OCI-LY7 (cell line): ENCODE results near the gene FSIP1.

ENCODE experiments used
- EZH2phosphoT487 ChIP-seq: fragments of 200-600 bp; sonication (generic); IDR thresholded peaks from 2 replicates; pipeline ENCODE4 v1.6.1; 2018; ENCODE audit warnings: low read depth, borderline replicate concordance, mild to moderate bottlenecking, mixed run types, antibody characterized with exemption, low read length, moderate library complexity, mixed read lengths
- TF ChIP-seq, protein P1 (sequence below): fragments of 200-600 bp; sonication (generic); conservative IDR thresholded peaks from 2 replicates; pipeline ENCODE4 v1.5.1; 2014; ENCODE audit warnings: mild to moderate bottlenecking, antibody characterized with exemption, low read length, moderate library complexity, mixed read lengths

- TF ChIP-seq, protein P1, sequence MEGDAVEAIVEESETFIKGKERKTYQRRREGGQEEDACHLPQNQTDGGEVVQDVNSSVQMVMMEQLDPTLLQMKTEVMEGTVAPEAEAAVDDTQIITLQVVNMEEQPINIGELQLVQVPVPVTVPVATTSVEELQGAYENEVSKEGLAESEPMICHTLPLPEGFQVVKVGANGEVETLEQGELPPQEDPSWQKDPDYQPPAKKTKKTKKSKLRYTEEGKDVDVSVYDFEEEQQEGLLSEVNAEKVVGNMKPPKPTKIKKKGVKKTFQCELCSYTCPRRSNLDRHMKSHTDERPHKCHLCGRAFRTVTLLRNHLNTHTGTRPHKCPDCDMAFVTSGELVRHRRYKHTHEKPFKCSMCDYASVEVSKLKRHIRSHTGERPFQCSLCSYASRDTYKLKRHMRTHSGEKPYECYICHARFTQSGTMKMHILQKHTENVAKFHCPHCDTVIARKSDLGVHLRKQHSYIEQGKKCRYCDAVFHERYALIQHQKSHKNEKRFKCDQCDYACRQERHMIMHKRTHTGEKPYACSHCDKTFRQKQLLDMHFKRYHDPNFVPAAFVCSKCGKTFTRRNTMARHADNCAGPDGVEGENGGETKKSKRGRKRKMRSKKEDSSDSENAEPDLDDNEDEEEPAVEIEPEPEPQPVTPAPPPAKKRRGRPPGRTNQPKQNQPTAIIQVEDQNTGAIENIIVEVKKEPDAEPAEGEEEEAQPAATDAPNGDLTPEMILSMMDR, result no peak
- no peak for TF ChIP-seq EZH2phosphoT487
These were observed 15.7 kb upstream of the FSIP1 start for GRCh38 chr15:39798382-39798781.
